GM10266 (cell line): ENCODE measurements around the gene JAG1.
A peak's percentile ranks its signal among the peaks of the same experiment; 100 is the strongest.

Experiments used
- DNase-seq: peaks from one replicate; pipeline ENCODE4 v3.0.0; 2012; ENCODE audit errors: extremely low spot score
- CTCF ChIP-seq: IDR thresholded peaks from 2 replicates; pipeline ENCODE4 v1.5.1; 2012; ENCODE audit warnings: mild to moderate bottlenecking, low read depth; ENCODE audit not compliant: control insufficient read depth, insufficient read depth; ENCODE audit errors: missing control alignments

The JAG1 gene

DNA sequence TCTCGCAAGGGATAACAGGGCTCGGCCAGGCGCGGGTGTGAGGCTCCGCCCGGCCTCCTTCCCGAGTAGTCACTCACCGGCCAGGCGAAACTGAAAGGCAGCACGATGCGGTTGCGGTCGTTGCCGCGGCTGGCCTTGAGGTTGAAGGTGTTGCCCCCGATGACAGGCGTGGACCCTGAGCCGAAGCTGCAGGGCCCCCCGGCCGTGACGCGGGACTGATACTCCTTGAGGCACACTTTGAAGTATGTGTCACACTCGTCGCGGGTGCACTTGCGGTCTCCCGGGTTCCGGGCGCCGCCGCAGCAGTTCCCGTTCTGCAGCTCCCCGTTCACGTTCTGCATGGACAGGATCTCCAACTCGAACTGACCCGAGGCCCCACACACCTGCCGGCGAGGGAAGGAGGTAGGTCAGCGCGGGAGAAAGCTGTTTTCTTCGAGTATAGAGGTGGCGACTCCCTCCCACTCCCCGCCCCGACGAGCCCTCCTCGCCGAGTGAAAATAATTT, 1.1 kb downstream of the JAG1 start:
- no peak for TF ChIP-seq CTCF
- DNase-seq, result peak; percentile 62

DNA sequence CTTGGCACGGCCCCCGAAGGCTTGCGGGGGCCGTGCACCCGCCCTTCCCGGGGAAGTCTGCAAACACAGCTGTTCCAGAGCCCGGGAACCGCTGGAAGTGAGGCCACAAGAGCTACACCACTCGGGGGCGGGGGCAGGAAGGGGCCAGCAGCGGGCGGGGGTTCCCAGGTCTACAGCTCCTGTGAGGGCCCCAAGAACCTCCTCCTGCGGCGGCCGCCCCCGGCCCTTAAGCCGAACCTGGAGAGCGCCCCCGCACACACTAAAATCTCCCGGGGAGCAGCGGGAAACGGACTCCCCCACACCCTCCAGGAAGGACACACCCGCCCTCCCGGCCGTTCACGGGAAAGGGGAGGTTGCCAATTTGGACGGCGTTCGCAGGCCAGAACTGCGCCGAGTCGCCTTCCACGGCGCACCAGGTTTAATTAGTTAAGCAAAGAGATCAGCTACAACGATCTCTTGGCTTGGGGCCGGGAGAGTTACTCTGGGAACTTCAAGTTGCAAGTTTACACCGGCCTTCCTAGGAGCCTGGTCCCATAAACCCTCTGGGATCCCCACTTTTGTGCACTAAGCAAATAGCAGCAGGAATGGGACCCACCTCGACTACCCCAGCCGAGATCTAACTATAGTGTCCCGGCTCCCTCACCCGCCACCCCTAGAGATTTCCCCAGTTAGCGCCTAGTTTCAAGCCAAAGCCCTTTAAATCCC, 1.7 kb downstream of the JAG1 start:
- peak; percentile 60 for DNase-seq
- TF ChIP-seq CTCF, result no peak

GRCh38 chr20:10671221-10671918, 2.4 kb downstream of the JAG1 start:
- DNase-seq, result peak; percentile 85
- peak; percentile 61 for TF ChIP-seq CTCF

- no peak for TF ChIP-seq CTCF
- peak; percentile 78 for DNase-seq
These were observed 3.1 kb downstream of the JAG1 start for GRCh38 chr20:10670501-10671220.

GRCh38 chr20:10669843-10670446, 3.9 kb downstream of the JAG1 start:
- no peak for DNase-seq
- TF ChIP-seq CTCF, result no peak

DNA sequence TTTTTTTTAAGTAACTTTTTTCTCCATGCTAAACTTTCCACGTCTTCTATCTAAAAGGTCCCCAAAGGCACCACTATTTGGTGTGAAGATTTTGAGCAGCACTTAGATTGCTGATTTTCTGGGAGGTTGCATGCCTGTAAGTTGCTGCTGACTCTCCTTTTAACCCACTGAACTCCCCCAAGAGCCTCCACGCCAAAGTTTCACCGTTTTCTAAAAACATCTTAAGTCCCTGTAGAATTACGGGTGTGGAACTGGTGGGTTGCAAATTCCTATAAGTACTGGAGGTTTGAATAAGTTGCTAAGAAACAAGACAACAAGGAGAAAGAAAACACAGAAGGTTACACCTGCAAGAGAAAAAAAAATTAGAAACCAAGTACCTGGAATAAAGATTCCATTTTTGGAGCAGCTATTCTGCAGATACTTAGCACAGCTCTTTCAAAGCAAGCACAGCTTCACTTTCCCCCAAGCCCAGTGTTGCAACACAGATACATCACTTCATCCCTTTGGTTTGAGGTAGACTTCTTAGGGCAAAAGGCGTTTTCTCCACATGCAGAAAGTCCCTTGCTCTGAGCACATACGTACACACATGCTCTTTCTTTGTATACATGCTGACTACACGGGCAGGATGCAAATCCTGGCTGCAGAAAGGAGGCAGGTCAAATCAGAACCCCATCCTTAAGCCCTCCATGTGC, 5.0 kb downstream of the JAG1 start:
- TF ChIP-seq CTCF, result no peak
- DNase-seq, result no peak
